OCI-LY1 (cell line): ENCODE data around the gene CD300C.

Source experiments
- H2AFZ ChIP-seq: fragments of 200-600 bp; sonication (generic), shearing (Covaris generic); 2 replicates; pipeline ENCODE4 v1.6.0; 2014; ENCODE audit warnings: antibody characterized with exemption, mild to moderate bottlenecking, low read length
- H3F3A ChIP-seq: fragments of 200-600 bp; sonication (generic), shearing (Covaris generic); 2 replicates; pipeline ENCODE4 v1.6.0; 2014; ENCODE audit warnings: mild to moderate bottlenecking, antibody characterized with exemption, low read length, moderate library complexity; ENCODE audit not compliant: insufficient read depth
- H3K27ac ChIP-seq: fragments of 200-600 bp; sonication (generic); 2 replicates; pipeline ENCODE4 v1.5.1; 2014; ENCODE audit warnings: low read length, mixed run types, mild to moderate bottlenecking, low read depth; ENCODE audit not compliant: poor library complexity, severe bottlenecking
- H3K27me3 ChIP-seq: fragments of 200-600 bp; sonication (generic); 2 replicates; pipeline ENCODE4 v1.6.0; 2014; ENCODE audit warnings: antibody characterized with exemption, mild to moderate bottlenecking, low read length, moderate library complexity; ENCODE audit not compliant: insufficient read depth
- H3K36me3 ChIP-seq: fragments of 200-600 bp; sonication (generic); 2 replicates; pipeline ENCODE4 v1.6.1; 2014; ENCODE audit warnings: mild to moderate bottlenecking, antibody characterized with exemption, low read length, moderate library complexity, mixed read lengths; ENCODE audit not compliant: insufficient read depth
- H3K4me1 ChIP-seq: fragments of 200-600 bp; sonication (generic); 2 replicates; pipeline ENCODE4 v1.5.1; 2014; ENCODE audit warnings: mild to moderate bottlenecking, low read length, moderate library complexity; ENCODE audit not compliant: insufficient read depth, severe bottlenecking
- H3K4me2 ChIP-seq: fragments of 200-600 bp; sonication (generic), shearing (Covaris generic); 2 replicates; pipeline ENCODE4 v1.6.1; 2014; ENCODE audit warnings: low read length
- H3K4me3 ChIP-seq: fragments of 200-600 bp; sonication (generic); 2 replicates; pipeline ENCODE4 v1.5.1; 2014; ENCODE audit warnings: low read length, low read depth, mild to moderate bottlenecking, mixed read lengths; ENCODE audit not compliant: poor library complexity, severe bottlenecking
- H3K79me2 ChIP-seq: fragments of 200-600 bp; shearing (Covaris generic); 2 replicates; pipeline ENCODE4 v1.6.1; 2016; ENCODE audit warnings: mixed run types, low read length, mixed read lengths; ENCODE audit not compliant: insufficient read depth
- H3K9ac ChIP-seq: fragments of 200-600 bp; sonication (generic), shearing (Covaris generic); 2 replicates; pipeline ENCODE4 v1.6.1; 2014; ENCODE audit warnings: mild to moderate bottlenecking, low read length, mixed read lengths
- H3K9me2 ChIP-seq: fragments of 200-600 bp; sonication (generic), shearing (Covaris generic); 2 replicates; pipeline ENCODE4 v1.6.1; 2014; ENCODE audit warnings: low read depth, mild to moderate bottlenecking, low read length, mixed read lengths
- H3K9me3 ChIP-seq: fragments of 200-600 bp; shearing (Covaris generic); 2 replicates; pipeline ENCODE4 v1.6.1; 2014; ENCODE audit warnings: low read length, mixed read lengths
- H4K20me1 ChIP-seq: fragments of 200-600 bp; sonication (generic), shearing (Covaris generic); 2 replicates; pipeline ENCODE4 v1.6.0; 2016; ENCODE audit warnings: mild to moderate bottlenecking, low read length; ENCODE audit not compliant: insufficient read depth
- EZH2 ChIP-seq: fragments of 200-600 bp; sonication (generic), shearing (Covaris generic); IDR thresholded peaks from 2 replicates; pipeline ENCODE4 v1.8.0; 2017; ENCODE audit warnings: borderline replicate concordance, mixed run types, mild to moderate bottlenecking, antibody characterized with exemption, low read length, moderate library complexity, mixed read lengths
- TF ChIP-seq, protein P1 (sequence below): fragments of 200-600 bp; sonication (generic), shearing (Covaris generic); IDR thresholded peaks from 2 replicates; pipeline ENCODE4 v1.5.1; 2017; ENCODE audit warnings: mild to moderate bottlenecking, antibody characterized with exemption, low read length, moderate library complexity, mixed read lengths

CD300C gene

DNA sequence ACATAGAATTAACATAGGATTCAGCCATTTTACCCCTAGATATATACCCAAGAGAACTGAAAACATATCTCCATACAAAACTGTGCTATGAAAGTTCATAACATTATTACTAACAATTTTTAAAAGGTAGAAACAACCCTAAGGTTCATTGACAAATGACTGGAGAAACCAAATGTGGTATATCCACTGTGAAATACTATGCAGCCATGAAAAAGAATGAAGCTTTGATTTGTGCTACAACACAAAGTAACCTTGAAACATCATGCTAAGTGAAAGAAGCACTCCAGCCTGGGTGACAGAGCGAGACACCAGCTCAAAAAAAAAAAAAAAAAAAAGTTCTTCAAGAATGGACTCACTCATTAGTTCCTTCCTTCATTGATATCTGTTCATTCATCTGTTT lies 45.6 kb upstream of the CD300C start:
- H4K20me1 ChIP-seq, result no peaks in the 10 kb centered on the region
- H3K4me3 ChIP-seq, result no peak overlapping the region
- no peaks in the 10 kb centered on the region for H3K9me2 ChIP-seq
- no peaks in the 10 kb centered on the region for H3F3A ChIP-seq
- H3K27me3 ChIP-seq, result no peaks in the 10 kb centered on the region
- no peaks in the 10 kb centered on the region for H3K9me3 ChIP-seq
- no peak overlapping the region for H3K9ac ChIP-seq
- no peaks in the 10 kb centered on the region for H3K79me2 ChIP-seq
- H3K27ac ChIP-seq, result no peak overlapping the region
- H3K4me1 ChIP-seq, result no peaks in the 10 kb centered on the region
- TF ChIP-seq, protein P1, sequence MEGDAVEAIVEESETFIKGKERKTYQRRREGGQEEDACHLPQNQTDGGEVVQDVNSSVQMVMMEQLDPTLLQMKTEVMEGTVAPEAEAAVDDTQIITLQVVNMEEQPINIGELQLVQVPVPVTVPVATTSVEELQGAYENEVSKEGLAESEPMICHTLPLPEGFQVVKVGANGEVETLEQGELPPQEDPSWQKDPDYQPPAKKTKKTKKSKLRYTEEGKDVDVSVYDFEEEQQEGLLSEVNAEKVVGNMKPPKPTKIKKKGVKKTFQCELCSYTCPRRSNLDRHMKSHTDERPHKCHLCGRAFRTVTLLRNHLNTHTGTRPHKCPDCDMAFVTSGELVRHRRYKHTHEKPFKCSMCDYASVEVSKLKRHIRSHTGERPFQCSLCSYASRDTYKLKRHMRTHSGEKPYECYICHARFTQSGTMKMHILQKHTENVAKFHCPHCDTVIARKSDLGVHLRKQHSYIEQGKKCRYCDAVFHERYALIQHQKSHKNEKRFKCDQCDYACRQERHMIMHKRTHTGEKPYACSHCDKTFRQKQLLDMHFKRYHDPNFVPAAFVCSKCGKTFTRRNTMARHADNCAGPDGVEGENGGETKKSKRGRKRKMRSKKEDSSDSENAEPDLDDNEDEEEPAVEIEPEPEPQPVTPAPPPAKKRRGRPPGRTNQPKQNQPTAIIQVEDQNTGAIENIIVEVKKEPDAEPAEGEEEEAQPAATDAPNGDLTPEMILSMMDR, result no peak
- no peak for TF ChIP-seq EZH2
- no peak overlapping the region for H3K4me2 ChIP-seq
- no peak overlapping the region for H2AFZ ChIP-seq
- H3K36me3 ChIP-seq, result no peaks in the 10 kb centered on the region

DNA sequence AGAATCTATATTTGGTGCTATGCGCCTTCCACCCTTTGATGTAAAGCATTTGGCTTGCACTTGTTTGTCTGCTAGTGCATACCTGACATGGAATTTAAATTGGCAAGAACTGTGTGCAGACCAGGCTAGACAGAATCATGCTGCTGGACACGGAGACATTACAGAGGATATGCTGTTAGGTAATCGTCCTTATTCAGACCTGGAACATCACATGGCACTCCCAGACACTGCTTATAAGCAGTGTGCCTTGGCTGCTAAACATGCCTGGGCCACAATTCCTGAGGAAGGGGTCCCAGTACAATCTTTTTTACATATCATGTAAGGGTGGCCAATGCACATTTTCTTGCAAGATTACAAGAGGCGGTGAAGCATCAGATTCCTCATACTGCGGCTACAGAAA lies 39.8 kb upstream of the CD300C start:
- no peaks in the 10 kb centered on the region for H3K79me2 ChIP-seq
- H4K20me1 ChIP-seq, result no peaks in the 10 kb centered on the region
- H2AFZ ChIP-seq, result no peak overlapping the region
- H3K27me3 ChIP-seq, result 0 out of 2 replicates have a peak, but pooled peaks cover 3% of the 10 kb centered on the region
- H3K4me1 ChIP-seq, result no peaks in the 10 kb centered on the region
- H3K27ac ChIP-seq, result no peak overlapping the region
- H3K9me2 ChIP-seq, result no peaks in the 10 kb centered on the region
- H3K4me3 ChIP-seq, result no peak overlapping the region
- H3K36me3 ChIP-seq, result no peaks in the 10 kb centered on the region
- H3F3A ChIP-seq, result no peaks in the 10 kb centered on the region
- no peak overlapping the region for H3K4me2 ChIP-seq
- H3K9ac ChIP-seq, result no peak overlapping the region
- no peaks in the 10 kb centered on the region for H3K9me3 ChIP-seq
- TF ChIP-seq, protein P1, result no peak
- no peak for TF ChIP-seq EZH2

DNA sequence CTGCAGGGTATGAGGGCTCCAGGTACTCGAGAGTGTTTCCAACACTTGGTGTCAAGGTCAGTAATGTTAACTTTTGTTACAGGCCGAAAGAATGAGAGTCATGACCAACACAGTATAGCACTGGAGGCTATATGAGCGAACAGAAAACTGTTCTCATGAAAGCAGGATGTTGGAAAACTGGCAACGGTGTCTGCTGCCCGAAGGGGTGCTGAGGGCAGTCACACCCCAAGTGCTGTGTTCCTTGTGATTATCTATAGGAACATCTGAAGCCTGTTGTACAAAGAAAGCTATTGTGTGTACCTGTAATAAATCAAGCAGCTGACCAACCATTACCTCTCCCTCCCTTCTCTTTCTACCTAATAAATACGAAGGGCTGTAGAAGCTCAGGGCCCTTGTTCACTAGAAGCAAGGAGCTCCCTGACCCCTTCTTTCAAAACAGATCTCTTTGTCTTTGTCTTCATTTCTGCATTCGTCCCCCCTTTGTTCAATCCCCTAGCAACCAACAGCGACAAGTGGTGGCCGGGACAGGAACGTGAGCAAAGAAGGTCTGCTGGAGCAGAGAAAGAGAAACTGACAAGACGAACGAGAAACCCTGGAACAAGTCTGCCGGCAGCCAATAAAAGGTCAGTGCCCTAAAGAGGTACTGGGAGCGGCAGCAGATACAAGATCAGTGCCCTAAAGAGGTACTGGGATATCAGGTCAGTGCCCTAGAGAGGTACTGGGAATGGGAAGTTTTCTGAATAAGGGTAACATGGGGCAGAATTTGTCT lies 38.6 kb upstream of the CD300C start:
- H2AFZ ChIP-seq, result no peak overlapping the region
- H4K20me1 ChIP-seq, result no peaks in the 10 kb centered on the region
- H3F3A ChIP-seq, result no peaks in the 10 kb centered on the region
- no peak for TF ChIP-seq EZH2
- TF ChIP-seq, protein P1, result no peak
- no peaks in the 10 kb centered on the region for H3K9me2 ChIP-seq
- no peaks in the 10 kb centered on the region for H3K36me3 ChIP-seq
- no peaks in the 10 kb centered on the region for H3K9me3 ChIP-seq
- no peak overlapping the region for H3K9ac ChIP-seq
- no peak overlapping the region for H3K4me2 ChIP-seq
- 0 out of 2 replicates have a peak, but pooled peaks cover 3% of the 10 kb centered on the region for H3K27me3 ChIP-seq
- H3K27ac ChIP-seq, result no peak overlapping the region
- H3K4me1 ChIP-seq, result no peaks in the 10 kb centered on the region
- H3K4me3 ChIP-seq, result no peak overlapping the region
- H3K79me2 ChIP-seq, result no peaks in the 10 kb centered on the region
